ENCODE measurements around the gene MBD3L3. TPM values are rescaled to one million over a fixed set of nuclear protein-coding genes. Genes with fewer than 3 reads are reported as not detected.

Gene MBD3L3
- total RNA-seq, 1 experiment from 2014 or later = not detected

- Histone ChIP-seq H3K27me3 (replicated peaks; ENCODE audit: control insufficient read depth, insufficient read depth, low read length) (no peaks in the 10 kb centered on the region), H3K4me3 (ENCODE audit: low read depth, low read length) (no peak overlapping the region), H3K9me3 (peaks cover 11% of the 10 kb centered on the region; the same call in 1 of the 2 replicates), H3K36me3 (ENCODE audit: control insufficient read depth, insufficient read depth, low read length) (peaks cover 6% of the 10 kb centered on the region), H3K4me1 (no peaks in the 10 kb centered on the region)
- Mint-ChIP-seq H3K4me3 (ENCODE audit: unreplicated experiment) (no peak overlapping the region), H3K9me3 (ENCODE audit: unreplicated experiment) (no peaks in the 10 kb centered on the region), H3K27me3 (ENCODE audit: insufficient read depth, unreplicated experiment) (no peaks in the 10 kb centered on the region), H3K4me1 (ENCODE audit: low read depth, unreplicated experiment) (peaks cover 7% of the 10 kb centered on the region), H3K36me3 (ENCODE audit: insufficient read depth, unreplicated experiment) (peaks cover 70% of the 10 kb centered on the region), H3K27ac (ENCODE audit: unreplicated experiment) (no peak overlapping the region)
- ChIA-PET CTCF (no interaction called here), POLR2A (no interaction called here)
- intact Hi-C loops (cut with micrococcal nuclease; ENCODE audit: unreplicated experiment) = no loop called here
- BruUV-seq (replicated peaks) = no TSS peak
- no peak for TF ChIP-seq CTCF (IDR thresholded peaks at IDR 0.05; ENCODE audit: insufficient read depth in 1 of 2, low read depth in 1 of 2, low read length in 1 of 2, severe bottlenecking in 1 of 2, unreplicated experiment in 1 of 2)
- no peak for DNase-seq
Observed at GRCh38 chr19:7072541-7072940, 14.1 kb upstream of the MBD3L3 start.

GRCh38 chr19:7069904-7070226 is 11.4 kb upstream of the MBD3L3 start:
- Mint-ChIP-seq H3K9me3 (ENCODE audit: unreplicated experiment) (peaks cover 9% of the 10 kb centered on the region), H3K4me1 (ENCODE audit: low read depth, unreplicated experiment) (peaks cover 7% of the 10 kb centered on the region), H3K36me3 (ENCODE audit: insufficient read depth, unreplicated experiment) (peaks cover 44% of the 10 kb centered on the region), H3K4me3 (ENCODE audit: unreplicated experiment) (peak overlapping the region; percentile 72), H3K27me3 (ENCODE audit: insufficient read depth, unreplicated experiment) (no peaks in the 10 kb centered on the region), H3K27ac (ENCODE audit: unreplicated experiment) (peak overlapping the region; percentile 70)
- intact Hi-C loops (cut with micrococcal nuclease; ENCODE audit: unreplicated experiment) = no loop called here
- POLR2A ChIA-PET = interaction anchor here (0.5 to 1.6 kb wide), 3 partner anchors 8 to 189 kb away, joined by 3 to 28 read pairs (median 3); no protein-coding TSS in a partner anchor
- Histone ChIP-seq H3K36me3 (ENCODE audit: control insufficient read depth, insufficient read depth, low read length) (peaks cover 1% of the 10 kb centered on the region), H3K27me3 (replicated peaks; ENCODE audit: control insufficient read depth, insufficient read depth, low read length) (no peaks in the 10 kb centered on the region), H3K9me3 (peaks cover 6% of the 10 kb centered on the region; the same call in 1 of the 2 replicates), H3K4me3 (ENCODE audit: low read depth, low read length) (peak overlapping the region; percentile 80), H3K4me1 (no peaks in the 10 kb centered on the region)
- no peak for DNase-seq
- TF ChIP-seq CTCF (IDR thresholded peaks at IDR 0.05; ENCODE audit: insufficient read depth in 1 of 2, low read depth in 1 of 2, low read length in 1 of 2, severe bottlenecking in 1 of 2, unreplicated experiment in 1 of 2) = no peak
- BruUV-seq (replicated peaks) = no TSS peak
- CTCF ChIA-PET = interaction anchor here (0.6 to 1.0 kb wide), 3 partner anchors 30 to 714 kb away, joined by 4 to 5 read pairs (median 4); no protein-coding TSS in a partner anchor

- peaks cover 38% of the 10 kb centered on the region for H3K36me3 Mint-ChIP-seq (ENCODE audit: insufficient read depth, unreplicated experiment)
Observed at GRCh38 chr19:7069042-7069903, 10.8 kb upstream of the MBD3L3 start, which contains the start of gene ZNF557. Gene ZNF557 (plus strand): TSS chr19:7069703. CDS start chr19:7075075, 5,372 bp downstream.

More at GRCh38 chr19:7069042-7069903, 10.8 kb upstream of the MBD3L3 start, which contains the start of gene ZNF557:
- ChIA-PET CTCF (interaction anchor here (0.6 to 1.0 kb wide), 4 partner anchors 30 to 714 kb away, joined by 4 to 7 read pairs (median 4); no protein-coding TSS in a partner anchor), POLR2A (interaction anchor here (0.5 to 1.6 kb wide), 8 partner anchors 8 to 1321 kb away, joined by 3 to 28 read pairs (median 4); partner anchors contain the start of genes ALKBH7 and RAB11B)
- Histone ChIP-seq H3K27me3 (replicated peaks; ENCODE audit: control insufficient read depth, insufficient read depth, low read length) (no peaks in the 10 kb centered on the region), H3K9me3 (peaks cover 6% of the 10 kb centered on the region; the same call in 1 of the 2 replicates), H3K4me3 (ENCODE audit: low read depth, low read length) (peak within 1 kb of the TSS; percentile 80), H3K36me3 (ENCODE audit: control insufficient read depth, insufficient read depth, low read length) (peaks cover 1% of the 10 kb centered on the region), H3K4me1 (no peaks in the 10 kb centered on the region)
- no peak for TF ChIP-seq CTCF (IDR thresholded peaks at IDR 0.05; ENCODE audit: insufficient read depth in 1 of 2, low read depth in 1 of 2, low read length in 1 of 2, severe bottlenecking in 1 of 2, unreplicated experiment in 1 of 2)
- Mint-ChIP-seq H3K27ac (ENCODE audit: unreplicated experiment) (peak within 1 kb of the TSS; percentile 70), H3K27me3 (ENCODE audit: insufficient read depth, unreplicated experiment) (no peaks in the 10 kb centered on the region), H3K4me1 (ENCODE audit: low read depth, unreplicated experiment) (peaks cover 7% of the 10 kb centered on the region), H3K4me3 (ENCODE audit: unreplicated experiment) (peak within 1 kb of the TSS; percentile 72), H3K9me3 (ENCODE audit: unreplicated experiment) (peaks cover 9% of the 10 kb centered on the region)
- intact Hi-C loops (cut with micrococcal nuclease; ENCODE audit: unreplicated experiment) = no loop called here
- no TSS peak for BruUV-seq (replicated peaks)
- peak; percentile 97 to 98 for DNase-seq
